ENCODE measurements around the gene MLEC.
A peak's percentile ranks its signal among the peaks of the same experiment; 100 is the strongest.

MLEC gene

DNA sequence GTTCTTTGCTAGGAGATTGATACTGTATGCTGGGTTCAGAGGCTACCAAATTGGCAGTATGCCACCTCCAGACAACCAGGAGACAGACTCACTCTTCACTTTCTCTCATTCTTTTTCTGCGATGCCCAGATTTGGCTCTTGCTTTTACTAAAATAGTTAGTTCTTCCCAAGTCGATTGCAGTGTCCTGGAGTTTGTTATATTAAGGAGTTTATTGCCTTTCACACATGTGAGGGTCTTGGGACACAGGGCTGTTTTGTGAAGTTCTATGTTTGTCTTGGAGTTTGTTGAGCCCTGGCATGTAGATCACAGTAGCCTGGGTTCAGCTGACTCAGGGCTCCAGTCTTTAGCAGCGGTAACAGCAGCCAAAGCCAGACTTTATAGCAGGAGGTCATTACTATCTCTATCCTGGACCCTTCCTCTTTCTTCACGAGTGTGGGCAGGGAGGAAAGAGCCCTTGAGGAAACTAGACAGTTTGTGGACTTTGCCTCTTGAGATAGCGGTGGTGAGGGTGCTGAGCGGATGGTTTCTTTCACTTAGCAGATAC lies 1.6 kb downstream of the MLEC start:
- TF ChIP-seq EZH2 (optimal IDR thresholded peaks at IDR 0.05; ENCODE audit: low read depth, low read length) (no peak), EZH2phosphoT487 (IDR thresholded peaks at IDR 0.05; ENCODE audit: low read length) (no peak), CTCF (IDR thresholded peaks at IDR 0.05; ENCODE audit: low read length) (no peak)
- H3K4me1 ChIP-seq (ENCODE audit: low read length) = 0 out of 2 replicates have a peak, but pooled peaks cover 3% of the 10 kb centered on the region
- H3K9me2 ChIP-seq (replicated peaks; ENCODE audit: insufficient read depth, low read length) = no peaks in the 10 kb centered on the region
- no peak overlapping the region for H3K27ac ChIP-seq (ENCODE audit: low read length)
- H4K20me1 ChIP-seq (ENCODE audit: insufficient read depth, low read length) = no peaks in the 10 kb centered on the region
- peaks cover 12% of the 10 kb centered on the region for H3F3A ChIP-seq (ENCODE audit: insufficient read depth, low read length)
- peak overlapping the region; percentile 92 for H3K4me2 ChIP-seq (ENCODE audit: low read depth, low read length)
- no peak overlapping the region for H2AFZ ChIP-seq (ENCODE audit: low read length)
- no peaks in the 10 kb centered on the region for H3K36me3 ChIP-seq (replicated peaks; ENCODE audit: insufficient read depth, low read length)
- no peak for DNase-seq
- peaks cover 53% of the 10 kb centered on the region for H3K79me2 ChIP-seq (ENCODE audit: low read length)
- H3K9ac ChIP-seq (ENCODE audit: low read length) = peak overlapping the region; percentile 72; the same call in 1 of the 2 replicates
- peak overlapping the region; percentile 71 for H3K4me3 ChIP-seq (ENCODE audit: low read length)
- no peaks in the 10 kb centered on the region for H3K9me3 ChIP-seq (replicated peaks; ENCODE audit: insufficient read depth, low read length)
- no peaks in the 10 kb centered on the region for H3K27me3 ChIP-seq (replicated peaks; ENCODE audit: insufficient read depth, low read length)

DNA sequence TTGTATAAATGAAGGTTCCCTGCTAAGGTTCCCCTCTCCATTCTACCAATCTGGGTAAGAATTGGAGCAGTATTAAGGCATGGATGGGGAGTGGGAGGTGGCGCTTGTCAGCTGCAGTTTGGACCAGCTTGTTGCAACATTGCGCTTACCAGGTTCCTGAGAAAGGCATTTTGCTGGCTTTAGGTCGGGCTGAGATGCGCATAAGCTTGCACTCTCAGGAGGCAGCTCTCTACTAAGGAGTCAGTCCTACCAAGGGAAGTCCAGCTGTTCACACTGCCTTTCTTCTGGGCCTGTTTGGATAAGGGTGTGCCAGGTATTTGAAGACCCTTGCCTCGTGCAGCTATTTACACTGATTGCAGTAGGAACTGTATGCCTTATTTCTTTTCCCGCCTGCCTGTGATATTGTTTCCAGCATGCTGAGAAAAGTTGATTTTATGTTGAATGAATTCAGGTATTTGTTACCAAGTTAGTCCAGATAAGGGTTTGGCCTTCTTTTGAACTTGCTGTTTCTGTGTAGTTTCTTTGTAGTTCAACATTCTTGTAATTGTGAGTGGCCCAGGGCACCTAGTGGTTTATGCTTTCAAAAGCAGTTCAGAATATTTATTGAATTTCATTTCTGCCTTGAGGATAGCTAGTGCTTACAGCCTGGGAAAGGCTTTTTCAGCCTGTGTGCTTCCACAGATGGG lies 2.6 kb downstream of the MLEC start:
- Histone ChIP-seq H3K9me3 (replicated peaks; ENCODE audit: insufficient read depth, low read length) (no peaks in the 10 kb centered on the region), H3F3A (ENCODE audit: insufficient read depth, low read length) (peaks cover 8% of the 10 kb centered on the region), H3K4me2 (ENCODE audit: low read depth, low read length) (peak overlapping the region; percentile 92; the same call in 1 of the 2 replicates), H3K4me1 (ENCODE audit: low read length) (0 out of 2 replicates have a peak, but pooled peaks cover 3% of the 10 kb centered on the region), H3K27ac (ENCODE audit: low read length) (no peak overlapping the region), H4K20me1 (ENCODE audit: insufficient read depth, low read length) (no peaks in the 10 kb centered on the region), H3K4me3 (ENCODE audit: low read length) (no peak overlapping the region), H3K36me3 (replicated peaks; ENCODE audit: insufficient read depth, low read length) (no peaks in the 10 kb centered on the region), H3K79me2 (ENCODE audit: low read length) (peaks cover 53% of the 10 kb centered on the region), H2AFZ (ENCODE audit: low read length) (no peak overlapping the region), H3K9ac (ENCODE audit: low read length) (no peak overlapping the region), H3K9me2 (replicated peaks; ENCODE audit: insufficient read depth, low read length) (no peaks in the 10 kb centered on the region), H3K27me3 (replicated peaks; ENCODE audit: insufficient read depth, low read length) (no peaks in the 10 kb centered on the region)
- no peak for TF ChIP-seq EZH2 (optimal IDR thresholded peaks at IDR 0.05; ENCODE audit: low read depth, low read length)
- no peak for DNase-seq

GRCh38 chr12:120690083-120690450 lies 3.1 kb downstream of the MLEC start:
- peaks cover 4% of the 10 kb centered on the region; the same call in 1 of the 2 replicates for H3F3A ChIP-seq (ENCODE audit: insufficient read depth, low read length)
- H3K27ac ChIP-seq (ENCODE audit: low read length) = no peak overlapping the region
- H4K20me1 ChIP-seq (ENCODE audit: insufficient read depth, low read length) = no peaks in the 10 kb centered on the region
- H2AFZ ChIP-seq (ENCODE audit: low read length) = no peak overlapping the region
- peaks cover 53% of the 10 kb centered on the region for H3K79me2 ChIP-seq (ENCODE audit: low read length)
- 0 out of 2 replicates have a peak, but pooled peaks cover 3% of the 10 kb centered on the region for H3K4me1 ChIP-seq (ENCODE audit: low read length)
- no peak overlapping the region for H3K9ac ChIP-seq (ENCODE audit: low read length)
- H3K9me3 ChIP-seq (replicated peaks; ENCODE audit: insufficient read depth, low read length) = no peaks in the 10 kb centered on the region
- DNase-seq = no peak
- H3K36me3 ChIP-seq (replicated peaks; ENCODE audit: insufficient read depth, low read length) = no peaks in the 10 kb centered on the region
- H3K27me3 ChIP-seq (replicated peaks; ENCODE audit: insufficient read depth, low read length) = no peaks in the 10 kb centered on the region
- H3K4me3 ChIP-seq (ENCODE audit: low read length) = no peak overlapping the region
- H3K9me2 ChIP-seq (replicated peaks; ENCODE audit: insufficient read depth, low read length) = no peaks in the 10 kb centered on the region
- no peak overlapping the region for H3K4me2 ChIP-seq (ENCODE audit: low read depth, low read length)
- TF ChIP-seq CTCF (IDR thresholded peaks at IDR 0.05; ENCODE audit: low read length) = no peak
- TF ChIP-seq EZH2phosphoT487 (IDR thresholded peaks at IDR 0.05; ENCODE audit: low read length) = no peak
- TF ChIP-seq EZH2 (optimal IDR thresholded peaks at IDR 0.05; ENCODE audit: low read depth, low read length) = no peak

DNA sequence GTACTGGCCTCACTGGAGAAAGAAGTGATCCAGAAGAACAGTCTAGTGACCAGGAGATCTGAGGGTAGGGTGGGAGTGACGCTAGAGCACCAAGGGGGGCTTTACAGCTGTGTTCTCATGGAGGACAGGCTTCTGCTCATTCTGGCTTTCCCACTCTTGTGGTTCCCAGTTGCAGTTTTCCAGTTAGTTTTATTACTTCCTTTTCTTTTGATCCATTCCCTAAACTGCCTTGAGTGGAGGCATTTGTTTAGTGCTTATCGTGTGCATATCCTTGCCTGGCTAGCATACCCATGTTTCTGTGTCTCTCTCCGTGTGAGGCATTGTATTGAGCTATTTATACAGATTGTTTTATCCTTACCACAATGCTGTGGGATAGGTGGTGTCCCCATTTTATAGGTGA lies 4.0 kb downstream of the MLEC start:
- H3K36me3 ChIP-seq (replicated peaks; ENCODE audit: insufficient read depth, low read length) = no peaks in the 10 kb centered on the region
- DNase-seq = no peak

More for the DNA sequence above, 4.0 kb downstream of the MLEC start:
- no peak overlapping the region for H3K9ac ChIP-seq (ENCODE audit: low read length)
- no peaks in the 10 kb centered on the region for H4K20me1 ChIP-seq (ENCODE audit: insufficient read depth, low read length)
- no peak overlapping the region for H2AFZ ChIP-seq (ENCODE audit: low read length)
- no peak overlapping the region for H3K27ac ChIP-seq (ENCODE audit: low read length)
- no peaks in the 10 kb centered on the region for H3K4me1 ChIP-seq (ENCODE audit: low read length)
- H3K9me2 ChIP-seq (replicated peaks; ENCODE audit: insufficient read depth, low read length) = no peaks in the 10 kb centered on the region
- no peaks in the 10 kb centered on the region for H3K27me3 ChIP-seq (replicated peaks; ENCODE audit: insufficient read depth, low read length)
- H3F3A ChIP-seq (ENCODE audit: insufficient read depth, low read length) = no peaks in the 10 kb centered on the region
- H3K79me2 ChIP-seq (ENCODE audit: low read length) = peaks cover 53% of the 10 kb centered on the region
- H3K4me3 ChIP-seq (ENCODE audit: low read length) = no peak overlapping the region
- H3K9me3 ChIP-seq (replicated peaks; ENCODE audit: insufficient read depth, low read length) = no peaks in the 10 kb centered on the region
- no peak for TF ChIP-seq EZH2 (optimal IDR thresholded peaks at IDR 0.05; ENCODE audit: low read depth, low read length)
- TF ChIP-seq CTCF (IDR thresholded peaks at IDR 0.05; ENCODE audit: low read length) = no peak
- no peak for TF ChIP-seq EZH2phosphoT487 (IDR thresholded peaks at IDR 0.05; ENCODE audit: low read length)
- no peak overlapping the region for H3K4me2 ChIP-seq (ENCODE audit: low read depth, low read length)
